Psoas muscle (tissue), 8 donors: ENCODE results near the gene FUT2. TPM values are rescaled to one million over a fixed set of nuclear protein-coding genes. Genes with fewer than 3 reads are reported as not detected.

Experiments used
- ATAC-seq, 4 donors: fragments of 200-7000 bp; cut with Tn5 transposase; one replicate each; pipeline ENCODE4 v1.9.1; 2020; ENCODE audit warnings: moderate library complexity in 3 of 4, mild to moderate bottlenecking in 2 of 4
- DNase-seq, 2 donors: peaks; one replicate each; pipeline ENCODE4 v3.0.0-alpha.2; 2020
- H3K27ac ChIP-seq: fragments of 200-600 bp; one replicate; pipeline ENCODE4 v1.8.0; 2022
- H3K27me3 ChIP-seq, 3 donors: fragments of 200-600 bp in 1 of 3; one replicate each; pipeline versions ENCODE4 v1.6.1 to v1.8.0; 2013 to 2022; ENCODE audit warnings: low read length in 2 of 3, mild to moderate bottlenecking in 2 of 3, moderate library complexity in 1 of 3; ENCODE audit not compliant: insufficient read depth in 3 of 3
- H3K36me3 ChIP-seq, 2 donors: fragments of 200-600 bp in 1 of 2; one replicate each; pipeline versions ENCODE4 v1.6.1 to v1.8.0; 2013 to 2022; ENCODE audit warnings: low read depth in 1 of 2, mild to moderate bottlenecking in 1 of 2, moderate library complexity in 1 of 2; ENCODE audit not compliant: insufficient read depth in 1 of 2
- H3K4me1 ChIP-seq: fragments of 200-600 bp; one replicate; pipeline ENCODE4 v1.8.0; 2022
- H3K4me3 ChIP-seq: fragments of 200-600 bp; one replicate; pipeline ENCODE4 v1.8.0; 2022; ENCODE audit warnings: mild to moderate bottlenecking
- H3K9me3 ChIP-seq: fragments of 200-600 bp; one replicate; pipeline ENCODE4 v1.8.0; 2022
- CTCF ChIP-seq: fragments of 200-600 bp; IDR thresholded peaks from one replicate; pipeline ENCODE4 v1.8.0; 2022; ENCODE audit warnings: antibody characterized with exemption
- WGBS, 3 donors: extraction: QIAGEN DNeasy Blood & Tissue Kit; methylation state at CpG; one replicate each; pipeline versions ENCODE4 v1.1.6 to v1.1.7; 2013; 5-methylcytosine and 5-hydroxymethylcytosine counted together
- intact Hi-C, 2 donors: fragments of 100-400 bp; cut with DNase I; formaldehyde crosslinking; loops; one replicate each; pipeline versions ENCODE4 v1.11.0 to v1.14.2; 2022
- polyA plus RNA-seq, 3 donors: library from polyadenylated mRNA; stranded (reverse); fragments of 200-250 nt; gene quantifications; one replicate each; pipeline ENCODE4 v1.2.3, GENCODE V29; 2013
- total RNA-seq, 4 donors: library from RNA; stranded (reverse); fragmentation: NEBNext Ultra II Directional in 2 of 4; extraction: Animal tissue kit (Norgen Biotek cat#: 25700) in 2 of 4; gene quantifications; one replicate each; pipeline versions ENCODE4 v1.2.1 to v1.2.4, GENCODE V29; 2021 to 2023
- donor health status: healthy with polysubstance abuse.
- donor health status: DM: no; HTN: no; CAD: no; lungs with moderate emphysema.
- donor health status: Bipolar disorder and iron deficiency.
- donor health status: healthy.
- donor health status: DM: yes; HTN: yes; CAD: no.
- donor health status: DM: no; HTN: no; CAD: no.
- donor health status: DM: no; HTN: no; CAD: no.
- donor health status: DM: yes; HTN: yes; CAD: no.

The FUT2 gene
- total and polyA plus RNA-seq, 7 donors: not detected

GRCh38 chr19:48740164-48740972, 44.6 kb downstream of the FUT2 start, which contains the start of gene RASIP1:
Gene RASIP1, minus strand, starts transcription at chr19:48740610. Its CDS starts 328 bp downstream, at chr19:48740282.
- ATAC-seq: no peak
- WGBS, 3 donors: 58 to 69% (median 62%) methylated on average over 27 of the region's 27 CpGs
- intact Hi-C loops: loop anchor here (5.0 kb wide), 2 partner anchors 63 to 93 kb away; partner anchors contain the start of gene CA11 (in 1 of the 2)

GRCh38 chr19:48741129-48741999, 45.6 kb downstream of the FUT2 start:
- Histone ChIP-seq H3K9me3 (no peaks in the 10 kb centered on the region), H3K4me3 (peak overlapping the region; percentile 68), H3K27ac (peak overlapping the region; percentile 78), H3K4me1 (peaks cover 5% of the 10 kb centered on the region), H3K27me3 (no peaks in the 10 kb centered on the region), H3K36me3 (no peaks in the 10 kb centered on the region)
- no peak for TF ChIP-seq CTCF
- 50 to 57% (median 56%) methylated on average over 35 of the region's 35 CpGs for WGBS, 3 donors
- peak; percentile 58 to 76 for DNase-seq
- ATAC-seq: peak in 1 of 4 donors; percentile 12
- intact Hi-C loops: loop anchor here (5.0 kb wide), 2 partner anchors 64 to 94 kb away; partner anchors contain the start of gene CA11 (in 1 of the 2)

More at GRCh38 chr19:48740164-48740972, 44.6 kb downstream of the FUT2 start, which contains the start of gene RASIP1:
- Histone ChIP-seq H3K27ac (peak within 1 kb of the TSS; percentile 78), H3K4me1 (peaks cover 5% of the 10 kb centered on the region), H3K36me3 (no peaks in the 10 kb centered on the region), H3K27me3 (no peaks in the 10 kb centered on the region), H3K9me3 (no peaks in the 10 kb centered on the region), H3K4me3 (peak within 1 kb of the TSS; percentile 68)
- DNase-seq: peak in 1 of 2 donors; percentile 75
- no peak for TF ChIP-seq CTCF

- ATAC-seq (no peak), DNase-seq (no peak)
- no peaks in the 10 kb centered on the region for H3K36me3 ChIP-seq
- no peaks in the 10 kb centered on the region for H3K27me3 ChIP-seq
- peak overlapping the region; percentile 78 for H3K27ac ChIP-seq
- TF ChIP-seq CTCF: no peak
- peaks cover 5% of the 10 kb centered on the region for H3K4me1 ChIP-seq
- WGBS, 3 donors: 93 to 94% (median 94%) methylated on average over 11 of the region's 11 CpGs
- H3K9me3 ChIP-seq: no peaks in the 10 kb centered on the region
- no peak overlapping the region for H3K4me3 ChIP-seq
- intact Hi-C loops: loop anchor here (5.0 kb wide), 2 partner anchors 65 to 95 kb away; partner anchors contain the start of gene CA11 (in 1 of the 2)
These were observed 46.3 kb downstream of the FUT2 start for GRCh38 chr19:48742096-48742495.

GRCh38 chr19:48745208-48745995, 49.6 kb downstream of the FUT2 start:
- intact Hi-C loops: no loop called here
- Histone ChIP-seq H3K4me1 (no peaks in the 10 kb centered on the region), H3K36me3 (no peaks in the 10 kb centered on the region), H3K4me3 (no peak overlapping the region), H3K9me3 (no peaks in the 10 kb centered on the region), H3K27ac (no peak overlapping the region), H3K27me3 (no peaks in the 10 kb centered on the region)
- TF ChIP-seq CTCF: no peak
- ATAC-seq: peak; percentile 67 to 78 (median 74)
- WGBS, 3 donors: 36 to 40% (median 37%) methylated on average over 33 of the region's 33 CpGs
- DNase-seq: peak; percentile 56 to 75
